Endothelial cell of umbilical vein (primary cell): ENCODE measurements around the gene MTCH1.

ENCODE experiments used
- CTCF ChIP-seq, 2 donors: IDR thresholded peaks; 1 replicate in 1 of 2; 2 replicates in 1 of 2; pipeline ENCODE4 v1.5.1; 2011; ENCODE audit warnings: low read length in 2 of 2, mild to moderate bottlenecking in 2 of 2, moderate library complexity in 2 of 2, control low read depth in 1 of 2, inconsistent platforms in 1 of 2, low read depth in 1 of 2; ENCODE audit not compliant: insufficient read depth in 1 of 2; ENCODE audit errors: extremely low read depth in 1 of 2
- EZH2 ChIP-seq: IDR thresholded peaks from 2 replicates; pipeline ENCODE4 v1.6.1; 2012; ENCODE audit warnings: borderline replicate concordance, low read depth, mild to moderate bottlenecking, moderate library complexity, low read length, inconsistent platforms; ENCODE audit not compliant: severe bottlenecking
- GATA2 ChIP-seq: IDR thresholded peaks from 2 replicates; pipeline ENCODE4 v1.7.0; 2011; ENCODE audit warnings: low read depth, mild to moderate bottlenecking, moderate library complexity, mixed read lengths, low read length; ENCODE audit not compliant: insufficient read length, insufficient read depth
- MYC ChIP-seq: IDR thresholded peaks from one replicate; pipeline ENCODE4 v1.6.1; 2011; ENCODE audit warnings: mild to moderate bottlenecking, low read depth, low read length
- POLR2A ChIP-seq: IDR thresholded peaks from 2 replicates; pipeline ENCODE4 v1.6.1; 2012; ENCODE audit warnings: low read depth, mild to moderate bottlenecking, control low read depth, low read length
- POLR2AphosphoS5 ChIP-seq: IDR thresholded peaks from 2 replicates; pipeline ENCODE4 v1.6.1; 2012; ENCODE audit warnings: low read depth, mild to moderate bottlenecking, control low read depth, low read length, moderate library complexity; ENCODE audit not compliant: insufficient read depth
- TF ChIP-seq, protein P1 (sequence below): IDR thresholded peaks from 2 replicates; pipeline ENCODE4 v1.6.1; 2011; ENCODE audit not compliant: insufficient read depth, insufficient read length

DNA sequence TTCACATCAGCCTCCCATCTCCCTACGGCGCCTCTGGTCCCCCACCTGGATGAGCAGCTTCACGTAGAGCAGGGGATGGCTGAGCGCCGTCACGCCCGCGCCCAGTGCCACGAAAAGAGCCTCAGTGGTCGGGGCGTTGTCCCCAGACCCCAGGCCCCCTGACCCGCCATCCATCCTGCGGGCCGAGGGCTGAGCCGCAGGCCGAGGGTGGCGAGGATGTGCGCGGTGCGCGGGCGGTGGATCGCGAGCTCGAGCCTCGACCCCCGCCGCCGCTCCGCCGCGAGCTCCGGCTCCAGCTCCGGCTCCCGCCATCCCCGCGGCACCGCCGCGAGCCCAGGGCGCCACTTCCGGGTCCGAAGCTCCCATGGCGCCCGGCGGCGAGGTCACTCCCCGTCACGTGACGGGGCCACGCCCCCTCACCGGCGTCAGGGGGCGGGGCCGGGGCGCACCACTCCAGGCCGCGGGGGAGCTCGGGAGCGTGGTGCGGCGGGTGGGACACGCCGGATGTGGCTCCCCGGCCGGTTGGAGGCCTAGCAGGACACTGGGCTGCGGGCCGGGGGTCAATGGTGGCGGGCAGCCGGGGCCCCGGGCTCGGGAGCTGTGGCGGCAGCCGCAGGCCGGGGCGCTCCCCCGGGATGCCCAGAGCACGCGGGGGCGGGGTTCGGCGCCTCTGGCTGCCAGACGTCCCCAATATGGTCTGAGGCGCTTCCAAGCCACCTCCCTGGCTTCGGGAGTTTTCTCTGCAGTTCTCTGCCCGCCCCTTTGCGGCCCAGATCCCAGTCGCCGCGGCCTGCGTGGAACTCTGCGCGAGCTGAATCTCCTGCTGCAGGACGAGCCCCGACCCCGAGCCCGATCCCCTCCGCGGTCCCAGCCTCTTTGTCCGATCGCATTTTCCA lies at the start of gene MTCH1:
- no peak for TF ChIP-seq CTCF (IDR thresholded peaks at IDR 0.05; ENCODE audit: extremely low read depth in 1 of 2, insufficient read depth in 1 of 2, low read depth in 1 of 2, low read length in 2 of 2)
- TF ChIP-seq GATA2: no peak
- TF ChIP-seq POLR2A: peak; percentile 97
- peak; percentile 98 for TF ChIP-seq POLR2AphosphoS5
- TF ChIP-seq, protein P1, sequence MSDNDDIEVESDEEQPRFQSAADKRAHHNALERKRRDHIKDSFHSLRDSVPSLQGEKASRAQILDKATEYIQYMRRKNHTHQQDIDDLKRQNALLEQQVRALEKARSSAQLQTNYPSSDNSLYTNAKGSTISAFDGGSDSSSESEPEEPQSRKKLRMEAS: peak; percentile 94
- no peak for TF ChIP-seq EZH2
- no peak for TF ChIP-seq MYC
